D721Med (cell line): ENCODE results near the gene SDE2.
"Not testable (repeated sequence)": the region's sequence is repeated elsewhere in the genome, so short reads cannot be mapped to it uniquely, and the experiment has no call there.

ENCODE experiments used
- DNase-seq: peaks from one replicate; pipeline ENCODE4 v3.0.0; 2011; ENCODE audit warnings: low spot score; ENCODE audit not compliant: insufficient read length
- FAIRE-seq: peaks from 2 replicates; lab custom pipeline; 2011; peaks lifted over from hg19 to GRCh38; lab: Jason Lieb, UNC
- CTCF ChIP-seq: IDR thresholded peaks from 2 replicates; pipeline ENCODE4 v1.5.1; 2012; ENCODE audit warnings: mild to moderate bottlenecking, control low read depth; ENCODE audit not compliant: insufficient read depth; ENCODE audit errors: missing control alignments

SDE2 gene

GRCh38 chr1:226006686-226007085, 7.5 kb upstream of the SDE2 start:
- FAIRE-seq (no peak), DNase-seq (no peak)
- no peak for TF ChIP-seq CTCF

GRCh38 chr1:226004396-226004795, 5.3 kb upstream of the SDE2 start:
- DNase-seq (no peak), FAIRE-seq (no peak)

GRCh38 chr1:226003502-226004170, 4.5 kb upstream of the SDE2 start:
- DNase-seq (no peak), FAIRE-seq (no peak)
- no peak for TF ChIP-seq CTCF

More at GRCh38 chr1:226004396-226004795, 5.3 kb upstream of the SDE2 start:
- TF ChIP-seq CTCF = no peak

- FAIRE-seq (no peak), DNase-seq (no peak)
- no peak for TF ChIP-seq CTCF
Observed at GRCh38 chr1:226002667-226003501, 3.7 kb upstream of the SDE2 start.

- no peak for DNase-seq
- FAIRE-seq = no peak
- TF ChIP-seq CTCF = no peak
Observed at GRCh38 chr1:226001963-226002666, 3.0 kb upstream of the SDE2 start.

GRCh38 chr1:226001088-226001487, 1.9 kb upstream of the SDE2 start:
- no peak for TF ChIP-seq CTCF
- DNase-seq (no peak), FAIRE-seq (no peak)

- FAIRE-seq, DNase-seq: not testable (repeated sequence)
Observed at GRCh38 chr1:226000493-226001081, 1.4 kb upstream of the SDE2 start.
